HEK293T (cell line): ENCODE data around the gene SLC4A2.

Experiments
- ARNT ChIP-seq: fragments of 450-650 bp; IDR thresholded peaks from 2 replicates; pipeline ENCODE4 v1.6.1; 2017; ENCODE audit warnings: mild to moderate bottlenecking
- BHLHE40 ChIP-seq: fragments of 450-650 bp; IDR thresholded peaks from 2 replicates; pipeline ENCODE4 v1.6.1; 2016; ENCODE audit warnings: mild to moderate bottlenecking, moderate library complexity, borderline replicate concordance
- CTBP1 ChIP-seq: fragments of 450-650 bp; IDR thresholded peaks from 2 replicates; pipeline ENCODE4 v1.6.1; 2016; ENCODE audit warnings: borderline replicate concordance
- ELF4 ChIP-seq: fragments of 450-650 bp; IDR thresholded peaks from 2 replicates; pipeline ENCODE4 v1.6.1; 2017; ENCODE audit warnings: antibody characterized with exemption
- FOXA1 ChIP-seq: fragments of 450-650 bp; IDR thresholded peaks from 2 replicates; pipeline ENCODE4 v1.6.1; 2016; ENCODE audit warnings: mild to moderate bottlenecking
- FOXK2 ChIP-seq: fragments of 450-650 bp; IDR thresholded peaks from 2 replicates; pipeline ENCODE4 v1.6.1; 2016; ENCODE audit warnings: mild to moderate bottlenecking
- FOXM1 ChIP-seq: fragments of 450-650 bp; IDR thresholded peaks from 2 replicates; pipeline ENCODE4 v1.6.1; 2017; ENCODE audit warnings: mild to moderate bottlenecking, borderline replicate concordance
- HDGF ChIP-seq: fragments of 450-650 bp; IDR thresholded peaks from 2 replicates; pipeline ENCODE4 v1.6.1; 2017; ENCODE audit warnings: antibody characterized with exemption, borderline replicate concordance
- L3MBTL2 ChIP-seq: fragments of 450-650 bp; conservative IDR thresholded peaks from 2 replicates; pipeline ENCODE4 v1.6.1; 2016; ENCODE audit warnings: mild to moderate bottlenecking
- SP1 ChIP-seq: fragments of 450-650 bp; IDR thresholded peaks from 2 replicates; pipeline ENCODE4 v1.6.1; 2017
- TARDBP ChIP-seq: fragments of 450-650 bp; IDR thresholded peaks from 2 replicates; pipeline ENCODE4 v1.6.1; 2016
- ZNF384 ChIP-seq: fragments of 450-650 bp; IDR thresholded peaks from 2 replicates; pipeline ENCODE4 v1.6.1; 2016

DNA sequence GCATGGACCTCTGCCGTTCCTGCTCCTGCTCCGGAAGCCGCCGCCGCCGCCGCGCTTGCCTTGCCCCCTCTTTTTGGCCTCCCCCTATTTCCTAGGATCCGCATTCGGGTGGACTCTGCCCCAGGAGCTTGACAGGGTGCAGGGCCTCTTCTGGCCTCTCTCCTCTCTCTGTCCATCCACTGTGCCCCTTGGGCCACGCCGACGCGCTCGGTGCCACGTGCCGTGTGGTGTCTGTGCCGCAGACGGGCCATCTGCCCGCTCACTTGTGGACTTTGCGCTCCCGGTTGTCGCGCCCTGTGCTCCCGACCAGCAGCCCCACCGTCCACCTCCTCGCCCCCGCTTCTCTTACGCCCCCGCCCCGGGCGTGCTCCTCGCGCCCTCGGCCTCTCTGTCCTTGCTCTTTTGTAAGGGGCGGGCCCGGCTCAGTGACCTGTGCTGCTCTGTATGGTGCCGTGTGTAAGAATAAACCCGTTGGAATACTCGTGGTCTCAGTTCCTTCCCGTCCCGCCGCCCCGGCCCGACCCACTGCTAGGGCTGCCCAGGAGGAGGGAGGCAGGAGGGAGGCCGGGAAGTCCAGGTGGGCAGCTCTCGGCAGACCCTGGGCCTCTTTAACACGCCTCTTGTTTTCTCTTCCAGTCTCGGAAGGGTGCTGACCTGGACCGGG is 63.9 kb downstream of the SLC4A2 start:
- no peak for TF ChIP-seq FOXM1
- TF ChIP-seq SP1, result no peak
- TF ChIP-seq CTBP1, result no peak
- no peak for TF ChIP-seq HDGF
- TF ChIP-seq TARDBP, result no peak
- no peak for TF ChIP-seq BHLHE40
- TF ChIP-seq L3MBTL2, result no peak
- no peak for TF ChIP-seq ELF4
- TF ChIP-seq ARNT, result no peak
- no peak for TF ChIP-seq FOXK2
- no peak for TF ChIP-seq FOXA1
- no peak for TF ChIP-seq ZNF384
